Limb (tissue), 2 donors: ENCODE results near the gene CNNM4.

ENCODE experiments used
- DNase-seq, 2 donors: peaks; one replicate each; pipeline ENCODE4 v3.0.0-alpha.2; 2016; ENCODE audit errors: extremely low spot score in 2 of 2

The CNNM4 gene

GRCh38 chr2:96810783-96811192, 50.1 kb downstream of the CNNM4 start:
- DNase-seq, result no peak

- DNase-seq, result peak; percentile 54 to 76
These were observed 51.2 kb downstream of the CNNM4 start for GRCh38 chr2:96811917-96812316.

- DNase-seq, result no peak
These were observed 53.0 kb downstream of the CNNM4 start for GRCh38 chr2:96813656-96814055.

GRCh38 chr2:96815326-96816126, 54.8 kb downstream of the CNNM4 start:
- DNase-seq, result peak in 1 of 2 donors; percentile 24

- peak; percentile 94 to 98 for DNase-seq
These were observed 55.6 kb downstream of the CNNM4 start, which contains the start of gene CNNM3 for GRCh38 chr2:96816127-96816835. TSS of gene CNNM3 (plus strand) at chr2:96816268. CDS start at chr2:96816278, 10 bp downstream.

- no peak for DNase-seq
These were observed 56.4 kb downstream of the CNNM4 start for GRCh38 chr2:96816836-96817702.

- no peak for DNase-seq
These were observed 57.2 kb downstream of the CNNM4 start for GRCh38 chr2:96817882-96818281.

GRCh38 chr2:96819128-96819875, 58.6 kb downstream of the CNNM4 start:
- no peak for DNase-seq

GRCh38 chr2:96819876-96820511, 59.3 kb downstream of the CNNM4 start:
- no peak for DNase-seq

GRCh38 chr2:96821113-96821675, 60.5 kb downstream of the CNNM4 start:
- DNase-seq, result no peak

GRCh38 chr2:96822786-96823185, 62.1 kb downstream of the CNNM4 start:
- no peak for DNase-seq

- DNase-seq, result no peak
These were observed 62.5 kb downstream of the CNNM4 start for GRCh38 chr2:96823198-96823597.

GRCh38 chr2:96824079-96824870, 63.6 kb downstream of the CNNM4 start:
- DNase-seq, result no peak

GRCh38 chr2:96825057-96825456, 64.4 kb downstream of the CNNM4 start:
- no peak for DNase-seq

GRCh38 chr2:96826546-96827278, 66.0 kb downstream of the CNNM4 start:
- no peak for DNase-seq

GRCh38 chr2:96828436-96828835, 67.7 kb downstream of the CNNM4 start:
- DNase-seq, result no peak

GRCh38 chr2:96828874-96829273, 68.2 kb downstream of the CNNM4 start:
- no peak for DNase-seq

- no peak for DNase-seq
These were observed 69.4 kb downstream of the CNNM4 start for GRCh38 chr2:96830044-96830562.
